HG02571 (cell line): ENCODE results near the gene COL23A1.
"Not testable (repeated sequence)": the region's sequence is repeated elsewhere in the genome, so short reads cannot be mapped to it uniquely, and the experiment has no call there.

Source experiments
- ATAC-seq: cut with Tn5 transposase; IDR thresholded peaks from one replicate; pipeline ENCODE4 v1.9.1; 2021; ENCODE audit warnings: mild to moderate bottlenecking, moderate library complexity; ENCODE audit not compliant: unreplicated experiment

The COL23A1 gene

DNA sequence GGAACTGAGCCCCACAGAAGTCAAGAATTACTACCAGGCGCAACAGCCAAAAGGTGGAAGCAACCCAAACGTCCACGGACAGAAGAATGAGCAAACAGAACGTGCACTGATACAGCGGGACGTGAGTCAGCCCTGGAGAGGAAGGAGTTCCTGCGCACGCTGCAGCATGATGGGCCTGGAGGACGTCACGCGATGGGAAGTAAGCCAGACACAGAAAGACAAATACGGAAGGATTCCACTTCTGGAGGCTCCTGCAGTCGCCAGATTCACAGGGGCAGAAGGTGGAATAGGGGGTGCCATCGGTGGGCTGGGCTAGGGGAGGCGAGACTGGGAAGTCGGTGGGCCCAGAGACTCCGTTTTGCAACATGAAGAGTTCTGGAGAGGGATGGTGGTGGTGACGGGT, 277.3 kb downstream of the COL23A1 start:
- ATAC-seq, result no peak

- no peak for ATAC-seq
Measured at GRCh38 chr5:178310130-178310865, 279.9 kb downstream of the COL23A1 start.

- no peak for ATAC-seq
Measured at GRCh38 chr5:178309271-178310013, 280.8 kb downstream of the COL23A1 start.

DNA sequence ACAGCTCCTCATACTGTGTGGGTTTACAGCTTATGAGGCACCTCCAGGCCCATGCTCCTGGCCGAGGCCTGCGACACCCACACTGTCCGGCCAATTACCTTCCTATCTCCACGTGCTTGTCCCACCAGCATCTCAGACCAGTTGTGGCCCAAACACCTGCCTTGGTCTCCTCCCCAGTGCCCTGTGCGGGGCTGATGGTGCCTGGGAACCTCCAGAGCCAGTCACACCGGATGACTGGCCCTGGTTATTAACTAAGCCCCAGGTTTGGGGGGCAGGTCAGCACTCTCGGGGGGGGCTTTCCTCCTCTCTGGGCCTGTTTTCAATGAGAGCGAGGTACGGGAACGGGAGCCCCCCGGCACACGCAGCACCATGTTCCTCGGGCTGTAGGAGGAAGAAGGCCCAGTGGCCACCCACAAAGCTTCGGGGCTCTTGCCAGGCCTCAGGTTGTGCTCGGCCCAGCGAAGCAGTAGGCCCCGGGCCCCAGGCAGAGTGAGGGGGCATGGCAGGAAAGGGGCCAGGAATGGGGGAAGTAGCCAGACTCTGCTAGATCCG, 281.6 kb downstream of the COL23A1 start:
- ATAC-seq, result no peak

GRCh38 chr5:178307267-178308045, 282.7 kb downstream of the COL23A1 start:
- no peak for ATAC-seq

DNA sequence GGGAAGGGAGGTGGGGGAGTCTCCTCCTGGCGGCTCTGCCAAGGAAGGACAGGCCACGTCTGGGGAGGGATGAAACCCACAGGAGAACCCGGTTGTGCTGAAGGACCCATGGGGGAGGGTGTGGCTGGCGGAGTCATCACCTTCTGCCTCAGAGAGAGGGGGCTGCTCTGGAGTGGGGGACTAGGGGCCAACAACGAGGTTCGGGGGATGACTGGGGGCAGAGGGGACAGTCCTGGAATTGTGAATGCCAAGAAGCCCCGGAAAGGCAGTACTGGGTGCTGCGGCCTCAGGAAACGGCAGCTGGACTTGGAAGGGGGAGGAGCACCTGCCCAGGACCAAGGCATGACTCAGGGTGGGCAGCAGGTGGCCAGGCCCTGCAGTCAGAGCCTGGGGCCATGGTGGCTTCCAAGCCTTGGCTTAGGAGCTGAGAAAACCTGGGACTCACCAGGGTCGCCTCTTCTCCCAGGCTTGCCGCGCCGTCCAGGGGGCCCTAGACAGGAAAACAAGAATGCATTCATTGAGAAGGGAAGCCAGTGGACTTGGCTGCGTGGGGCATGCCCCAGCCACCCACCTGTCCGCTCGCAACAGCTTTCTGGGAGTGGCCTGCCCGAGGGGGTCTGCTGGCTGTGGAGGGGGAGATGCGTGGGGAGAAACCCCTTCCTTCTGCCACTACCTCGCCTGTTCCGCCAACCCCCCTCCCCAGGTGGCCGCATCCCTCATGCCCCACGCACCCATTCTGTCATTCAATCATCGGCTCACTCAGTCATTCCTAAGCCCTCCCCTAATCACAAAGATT, 283.6 kb downstream of the COL23A1 start:
- ATAC-seq, result no peak

DNA sequence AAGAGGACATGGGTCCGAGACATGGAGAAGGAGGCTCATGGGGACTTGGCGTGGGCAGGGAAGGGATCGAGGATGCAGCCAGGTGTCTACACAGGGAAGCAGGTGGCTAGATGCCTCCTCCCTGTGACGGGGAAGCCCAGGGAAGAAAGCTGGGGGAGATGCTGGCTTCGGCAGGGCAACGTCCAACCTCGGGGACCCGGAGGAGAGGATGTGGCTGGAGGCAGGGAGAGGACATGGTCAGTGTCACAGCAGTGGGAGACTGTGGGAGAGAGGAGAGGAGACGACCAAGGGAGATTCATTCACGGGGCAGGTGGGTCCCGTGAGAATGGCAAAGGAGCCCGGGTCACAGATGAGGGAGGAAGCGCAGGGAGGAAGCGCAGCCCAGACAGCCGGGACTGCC, 284.4 kb downstream of the COL23A1 start:
- ATAC-seq, result no peak

DNA sequence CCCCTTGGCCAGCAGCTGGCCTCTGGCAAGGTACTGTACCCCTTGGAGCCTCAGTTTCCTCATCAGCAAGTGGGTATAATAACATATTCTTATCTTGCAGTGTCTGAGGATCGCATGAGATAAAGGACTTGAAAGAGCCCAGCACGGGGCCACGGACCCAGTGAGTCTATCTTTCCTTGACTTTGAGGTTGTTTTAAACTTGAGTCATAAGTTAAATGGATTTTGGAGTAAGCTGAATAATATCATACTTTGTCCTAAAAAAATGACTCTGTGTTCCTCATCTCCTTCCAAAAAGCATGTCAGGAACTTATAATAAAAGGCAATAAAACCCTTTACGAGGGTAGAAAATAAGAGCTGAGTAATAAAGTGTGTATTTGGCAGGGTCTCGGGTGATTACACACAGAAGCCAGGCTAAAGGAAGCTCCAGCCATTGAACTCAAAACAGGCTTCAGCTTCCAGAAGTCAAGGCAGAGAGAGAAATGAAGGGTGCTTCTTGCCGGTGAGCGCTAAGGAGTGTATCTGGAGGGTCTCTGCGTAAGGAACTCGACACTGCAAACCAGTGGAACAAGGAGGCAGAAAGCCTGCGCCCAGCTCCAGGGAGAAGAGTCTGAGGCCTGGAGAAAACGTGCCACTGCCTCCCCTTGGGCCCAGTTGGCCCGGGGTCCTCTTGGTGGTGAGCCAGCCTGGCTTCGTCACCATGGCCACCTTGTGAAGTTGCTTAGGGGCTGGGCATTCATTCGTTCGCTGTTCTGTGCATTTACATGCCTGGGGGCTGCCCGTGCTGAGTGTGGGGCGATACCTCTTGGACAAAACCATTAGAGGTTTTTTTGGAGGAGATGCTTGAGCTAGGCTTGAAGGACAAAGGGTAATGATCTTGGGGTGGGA, 285.2 kb downstream of the COL23A1 start:
- no peak for ATAC-seq

DNA sequence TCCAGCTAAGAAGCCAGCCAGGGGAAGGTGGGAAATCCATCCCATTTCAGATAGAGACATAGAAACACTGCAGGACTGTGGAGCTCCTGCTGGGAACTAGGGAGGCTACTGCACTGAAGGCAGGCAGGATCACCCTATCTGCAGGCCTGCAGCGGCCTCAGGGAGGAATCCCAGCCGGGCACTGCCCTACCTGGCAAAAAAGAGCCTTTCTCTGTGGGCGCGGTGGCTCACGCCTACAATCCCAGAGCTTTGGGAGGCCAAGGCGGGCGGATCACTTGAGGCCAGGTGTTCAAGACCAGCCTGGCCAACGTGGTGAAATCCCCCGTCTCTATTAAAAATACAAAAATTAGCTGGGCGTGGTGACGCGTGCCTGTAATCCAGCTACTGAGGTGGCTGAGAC, 286.2 kb downstream of the COL23A1 start:
- no peak for ATAC-seq

GRCh38 chr5:178302321-178302720, 287.9 kb downstream of the COL23A1 start:
- not testable (repeated sequence) for ATAC-seq

DNA sequence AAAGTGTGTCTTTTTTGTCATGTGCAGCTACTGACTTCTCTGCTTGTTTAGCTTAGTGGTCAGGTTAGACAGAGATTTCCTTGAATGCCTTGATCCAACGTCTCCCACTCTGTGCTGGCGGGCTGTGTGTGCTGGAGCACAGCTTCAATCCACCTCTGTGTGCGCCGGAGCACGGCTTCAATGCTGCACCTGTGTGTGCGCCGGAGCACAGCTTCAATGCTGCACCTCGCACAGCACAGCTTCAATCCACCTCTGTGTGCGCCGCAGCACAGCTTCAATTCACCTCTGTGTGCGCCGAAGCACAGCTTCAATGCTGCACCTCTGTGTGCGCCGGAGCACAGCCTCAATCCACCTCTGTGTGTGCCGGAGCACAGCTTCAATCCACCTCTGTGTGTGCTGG, 288.6 kb downstream of the COL23A1 start:
- no peak for ATAC-seq

DNA sequence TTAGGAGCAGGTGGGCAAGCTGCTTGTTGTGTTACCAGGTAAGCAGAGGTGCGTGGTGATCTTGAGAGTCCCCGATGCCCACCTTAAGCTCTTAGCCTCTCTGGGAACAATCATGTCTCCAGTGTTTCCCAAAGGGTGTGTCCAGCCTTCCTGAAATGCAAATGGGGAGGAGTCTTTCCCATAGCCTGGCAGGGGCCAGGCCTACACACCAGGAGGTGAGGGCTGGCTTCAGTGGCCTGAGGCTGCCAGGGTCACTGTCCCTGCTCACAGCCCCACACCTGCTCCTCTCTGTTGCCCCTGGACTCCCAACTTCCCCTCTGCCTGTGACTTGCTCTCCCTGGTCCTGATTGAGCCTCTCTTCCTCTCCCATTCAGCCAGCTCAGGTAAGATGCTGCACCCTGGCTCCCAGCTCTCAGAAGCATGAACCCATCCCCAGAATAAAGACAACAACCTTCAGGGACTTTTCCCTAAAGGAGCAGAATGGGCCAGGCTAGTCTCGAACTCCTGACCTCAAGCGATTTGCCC, 291.8 kb downstream of the COL23A1 start:
- no peak for ATAC-seq

DNA sequence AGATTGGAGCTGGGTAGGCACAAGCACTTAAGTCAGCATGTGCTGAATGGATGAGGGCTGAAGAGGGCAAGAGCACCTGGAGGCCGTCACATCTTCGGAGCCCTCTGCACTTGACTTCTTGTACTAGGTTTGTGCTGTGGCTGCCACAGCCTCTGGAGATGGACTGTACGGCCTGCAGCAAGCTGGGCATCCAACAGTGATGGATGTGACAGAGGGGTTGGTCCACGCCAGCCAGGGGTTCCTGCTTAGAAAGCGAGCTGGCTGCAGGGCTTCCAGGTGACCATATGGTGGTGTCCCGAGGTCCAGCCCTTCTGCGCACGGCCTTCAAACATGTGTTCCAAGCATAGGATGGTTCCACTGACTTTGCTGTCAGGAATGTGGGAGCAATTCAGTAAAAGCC, 292.4 kb downstream of the COL23A1 start:
- ATAC-seq, result no peak

DNA sequence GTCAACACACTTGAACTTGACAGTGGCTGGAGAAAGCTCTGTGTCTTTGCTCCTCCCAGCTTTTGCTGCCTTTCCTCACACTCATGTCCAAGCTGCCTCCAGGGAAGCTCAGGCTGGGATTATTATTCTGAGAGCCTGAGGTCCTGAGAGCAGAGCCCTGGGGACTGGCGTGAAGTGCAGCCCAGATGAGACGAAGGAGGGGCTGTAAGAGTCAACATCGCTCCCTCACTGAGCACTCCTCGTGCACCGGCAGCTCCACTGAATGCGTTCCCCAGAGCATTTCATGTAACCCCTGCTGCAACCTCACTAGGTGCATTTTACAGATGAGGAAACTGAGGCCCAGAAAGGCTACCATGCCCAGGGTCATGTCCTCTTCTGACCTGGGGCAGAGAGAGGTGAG, 294.1 kb downstream of the COL23A1 start:
- no peak for ATAC-seq

GRCh38 chr5:178295589-178295988, 294.6 kb downstream of the COL23A1 start:
- ATAC-seq, result no peak

DNA sequence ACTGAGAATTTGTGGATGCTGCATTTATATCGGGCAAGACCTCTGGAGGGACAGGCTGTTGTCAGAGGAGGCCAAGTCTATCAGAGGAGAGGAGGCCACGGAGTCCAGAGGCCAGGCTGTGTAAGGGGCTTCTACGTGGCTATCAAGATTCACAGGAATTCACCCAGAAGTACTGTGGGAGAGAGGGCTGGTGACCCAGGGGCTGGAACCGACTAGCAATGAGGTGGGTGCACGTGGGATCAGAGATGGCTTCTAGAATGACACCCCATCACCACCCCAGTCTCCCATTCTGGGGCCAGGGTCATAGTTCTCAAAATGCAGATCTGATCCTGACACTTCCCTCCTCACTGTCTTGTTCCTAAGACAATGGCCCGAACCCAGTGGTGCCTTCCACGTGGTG, 296.4 kb downstream of the COL23A1 start:
- no peak for ATAC-seq

GRCh38 chr5:178293400-178293799, 296.8 kb downstream of the COL23A1 start:
- ATAC-seq, result no peak

- ATAC-seq, result no peak
Measured at GRCh38 chr5:178292826-178293205, 297.4 kb downstream of the COL23A1 start.
